Vagina (tissue), 2 donors: Measurements from ENCODE around the gene PDE4C. TPM values are rescaled to one million over a fixed set of nuclear protein-coding genes. Genes with fewer than 3 reads are reported as not detected.

Experiments used
- DNase-seq, 2 donors: peaks; one replicate each; pipeline ENCODE4 v3.0.0-alpha.2; 2017; ENCODE audit errors: extremely low spot score in 2 of 2
- H3K27ac ChIP-seq: fragments of 200-600 bp; sonication (generic); one replicate; pipeline ENCODE4 v1.5.1; 2019
- H3K27me3 ChIP-seq: fragments of 200-600 bp; sonication (generic); one replicate; pipeline ENCODE4 v1.5.1; 2019
- H3K36me3 ChIP-seq, 2 donors: fragments of 200-600 bp; sonication (generic); one replicate each; pipeline ENCODE4 v1.5.1; 2017 to 2019
- H3K4me1 ChIP-seq: fragments of 200-600 bp; sonication (generic); one replicate; pipeline ENCODE4 v1.5.1; 2019
- H3K4me3 ChIP-seq, 2 donors: fragments of 200-600 bp; sonication (generic); 1 replicate in 1 of 2; 2 replicates in 1 of 2; pipeline ENCODE4 v1.5.1; 2016 to 2019
- H3K9me3 ChIP-seq: fragments of 200-600 bp; sonication (generic); one replicate; pipeline ENCODE4 v1.5.1; 2019
- POLR2A ChIP-seq, 2 donors: fragments of 450-650 bp; IDR thresholded peaks; one replicate each; pipeline ENCODE4 v1.6.1; 2017; ENCODE audit warnings: antibody characterized with exemption in 2 of 2, mild to moderate bottlenecking in 2 of 2, moderate library complexity in 2 of 2
- POLR2AphosphoS5 ChIP-seq, 2 donors: sonication (generic); formaldehyde crosslinking; IDR thresholded peaks; one replicate each; pipeline ENCODE4 v1.9.0; 2017; ENCODE audit warnings: antibody characterized with exemption in 2 of 2, mild to moderate bottlenecking in 2 of 2, low read depth in 1 of 2; ENCODE audit not compliant: insufficient read depth in 1 of 2
- intact Hi-C: fragments of 100-400 bp; cut with DNase I; formaldehyde crosslinking; loops from one replicate; pipeline ENCODE4 v1.15.1; 2023
- total RNA-seq: library from RNA; depleted of rRNA; stranded (reverse); fragments of >200 nt; gene quantifications from one replicate; pipeline ENCODE4 v1.2.3, GENCODE V29; 2016
- TF ChIP-seq, protein P1 (sequence below), 3 experiments: fragments of 450-650 bp in 2 of 3; fragments of 200-600 bp in 1 of 3; sonication (generic) in 1 of 3; IDR thresholded peaks; one replicate each; pipeline ENCODE4 v1.5.1; 2017 to 2019; ENCODE audit warnings: antibody characterized with exemption in 3 of 3, mild to moderate bottlenecking in 2 of 3, moderate library complexity in 2 of 3

Gene PDE4C
- total RNA-seq, 1 donor from 2014 or later, result 0.98 TPM

DNA sequence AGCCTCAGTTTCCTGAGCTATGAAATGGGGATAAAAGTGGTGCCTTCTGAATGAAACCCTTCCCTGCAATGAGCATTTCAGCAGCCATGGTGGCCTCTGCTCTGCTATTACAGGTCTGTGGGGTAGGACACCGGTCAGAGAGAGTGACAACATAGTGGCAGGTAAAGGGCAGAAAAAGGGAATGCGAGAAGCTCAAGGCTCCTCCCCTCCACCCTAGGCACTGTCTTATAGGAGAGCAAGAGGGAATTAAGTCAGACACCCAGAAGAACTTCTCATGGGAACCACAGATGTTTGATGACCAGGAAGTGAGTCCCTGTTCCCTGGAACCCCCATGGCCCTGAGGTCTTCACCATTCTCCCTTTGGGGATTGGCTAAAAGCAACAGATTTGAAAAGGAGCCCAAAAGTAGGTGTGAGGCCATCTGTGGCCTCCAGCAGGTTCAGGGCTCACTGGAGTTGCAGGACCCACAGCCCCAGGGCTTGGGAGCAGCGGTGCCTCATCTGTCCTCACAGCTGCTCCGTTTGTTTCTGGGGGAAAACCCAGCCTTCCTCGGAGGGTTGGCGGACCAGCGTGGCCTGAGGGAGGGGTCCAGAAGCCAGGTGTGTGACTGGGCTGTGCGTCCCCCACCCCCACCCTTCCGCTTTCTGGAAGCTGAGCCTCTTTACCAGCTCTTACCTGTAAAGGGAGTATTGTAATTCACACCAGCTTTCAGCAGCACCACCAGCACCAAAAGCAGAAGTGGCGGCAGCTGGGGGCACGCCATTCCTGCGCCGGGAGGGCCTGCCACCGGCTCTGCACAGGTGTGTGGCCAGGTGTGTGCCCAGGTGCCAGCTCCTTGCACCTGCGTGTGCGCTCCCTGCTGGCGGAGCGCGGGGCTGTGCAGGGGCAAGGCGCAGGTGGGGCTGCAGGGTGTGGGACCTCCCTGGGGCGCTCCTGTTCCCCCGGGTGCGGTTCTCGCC is 28.6 kb upstream of the PDE4C start:
- Histone ChIP-seq H3K36me3 (no peaks in the 10 kb centered on the region), H3K4me3 (no peak overlapping the region), H3K27me3 (no peaks in the 10 kb centered on the region), H3K4me1 (no peaks in the 10 kb centered on the region), H3K9me3 (no peaks in the 10 kb centered on the region), H3K27ac (no peak overlapping the region)
- intact Hi-C loops, result loop anchor here (5.0 to 10.0 kb wide), 2 partner anchors 50 to 138 kb away; partner anchors contain the start of gene RAB3A
- DNase-seq, result no peak
- peak in 1 of 2 donors; percentile 28 for TF ChIP-seq POLR2AphosphoS5 (IDR thresholded peaks at IDR 0.05; ENCODE audit: insufficient read depth in 1 of 2, low read depth in 1 of 2)
- TF ChIP-seq, protein P1, sequence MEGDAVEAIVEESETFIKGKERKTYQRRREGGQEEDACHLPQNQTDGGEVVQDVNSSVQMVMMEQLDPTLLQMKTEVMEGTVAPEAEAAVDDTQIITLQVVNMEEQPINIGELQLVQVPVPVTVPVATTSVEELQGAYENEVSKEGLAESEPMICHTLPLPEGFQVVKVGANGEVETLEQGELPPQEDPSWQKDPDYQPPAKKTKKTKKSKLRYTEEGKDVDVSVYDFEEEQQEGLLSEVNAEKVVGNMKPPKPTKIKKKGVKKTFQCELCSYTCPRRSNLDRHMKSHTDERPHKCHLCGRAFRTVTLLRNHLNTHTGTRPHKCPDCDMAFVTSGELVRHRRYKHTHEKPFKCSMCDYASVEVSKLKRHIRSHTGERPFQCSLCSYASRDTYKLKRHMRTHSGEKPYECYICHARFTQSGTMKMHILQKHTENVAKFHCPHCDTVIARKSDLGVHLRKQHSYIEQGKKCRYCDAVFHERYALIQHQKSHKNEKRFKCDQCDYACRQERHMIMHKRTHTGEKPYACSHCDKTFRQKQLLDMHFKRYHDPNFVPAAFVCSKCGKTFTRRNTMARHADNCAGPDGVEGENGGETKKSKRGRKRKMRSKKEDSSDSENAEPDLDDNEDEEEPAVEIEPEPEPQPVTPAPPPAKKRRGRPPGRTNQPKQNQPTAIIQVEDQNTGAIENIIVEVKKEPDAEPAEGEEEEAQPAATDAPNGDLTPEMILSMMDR (IDR thresholded peaks at IDR 0.05), result no peak

DNA sequence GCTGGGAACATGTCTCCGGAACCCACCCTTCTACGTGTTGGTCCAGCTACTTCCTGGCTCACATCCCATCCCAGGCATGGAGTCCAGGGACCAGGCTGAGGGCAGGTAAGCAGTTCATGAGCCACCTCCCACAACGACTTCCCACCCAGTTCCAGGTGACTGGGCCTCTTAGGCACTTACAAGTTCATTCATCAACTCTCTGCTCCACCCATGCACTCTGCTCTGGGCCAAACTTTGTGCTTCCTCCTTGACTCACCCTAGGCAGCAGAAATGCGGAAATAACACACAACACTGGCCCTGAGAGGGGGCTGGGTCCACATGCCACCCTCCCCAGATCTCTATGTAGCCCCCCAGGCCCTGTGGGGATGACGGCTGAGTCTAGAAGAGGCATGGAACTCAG is 27.5 kb upstream of the PDE4C start:
- no peak overlapping the region for H3K4me3 ChIP-seq
- no peaks in the 10 kb centered on the region for H3K27me3 ChIP-seq
- H3K27ac ChIP-seq, result no peak overlapping the region
- no peaks in the 10 kb centered on the region for H3K36me3 ChIP-seq
- H3K9me3 ChIP-seq, result no peaks in the 10 kb centered on the region
- DNase-seq, result no peak
- TF ChIP-seq POLR2AphosphoS5 (IDR thresholded peaks at IDR 0.05; ENCODE audit: insufficient read depth in 1 of 2, low read depth in 1 of 2), result peak in 1 of 2 donors; percentile 15
- TF ChIP-seq, protein P1 (IDR thresholded peaks at IDR 0.05), result no peak
- intact Hi-C loops, result loop anchor here (5.0 to 10.0 kb wide), 2 partner anchors 49 to 136 kb away; partner anchors contain the start of gene RAB3A
- H3K4me1 ChIP-seq, result no peaks in the 10 kb centered on the region

DNA sequence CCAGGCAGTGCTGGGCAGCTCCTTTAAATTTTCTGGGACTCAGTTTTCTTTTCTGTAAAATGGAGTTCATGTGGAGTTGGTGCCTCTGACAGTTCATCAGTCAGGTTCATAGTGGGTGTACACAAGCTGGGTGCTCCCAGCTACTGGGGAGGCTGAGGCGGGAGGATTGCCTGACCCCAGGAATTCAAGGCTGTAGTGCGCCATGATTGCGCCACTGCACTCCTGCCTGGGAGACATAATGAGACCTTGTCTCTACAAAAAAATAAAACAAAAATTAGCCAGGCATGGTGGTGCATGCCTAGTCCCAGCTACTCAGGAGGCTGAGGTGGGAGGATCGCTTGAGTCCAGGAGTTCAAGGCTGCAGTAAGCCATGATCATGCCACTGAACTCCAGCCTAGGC is 26.9 kb upstream of the PDE4C start:
- TF ChIP-seq, protein P1 (IDR thresholded peaks at IDR 0.05), result no peak
- no peak for TF ChIP-seq POLR2A (IDR thresholded peaks at IDR 0.05)
- TF ChIP-seq POLR2AphosphoS5 (IDR thresholded peaks at IDR 0.05; ENCODE audit: insufficient read depth in 1 of 2, low read depth in 1 of 2), result no peak
- DNase-seq, result no peak
- no peaks in the 10 kb centered on the region for H3K36me3 ChIP-seq
- H3K4me1 ChIP-seq, result no peaks in the 10 kb centered on the region
- intact Hi-C loops, result loop anchor here (5.0 to 10.0 kb wide), 2 partner anchors 48 to 136 kb away; partner anchors contain the start of gene RAB3A
- H3K27me3 ChIP-seq, result no peaks in the 10 kb centered on the region
- no peak overlapping the region for H3K4me3 ChIP-seq
- no peaks in the 10 kb centered on the region for H3K9me3 ChIP-seq
- no peak overlapping the region for H3K27ac ChIP-seq

DNA sequence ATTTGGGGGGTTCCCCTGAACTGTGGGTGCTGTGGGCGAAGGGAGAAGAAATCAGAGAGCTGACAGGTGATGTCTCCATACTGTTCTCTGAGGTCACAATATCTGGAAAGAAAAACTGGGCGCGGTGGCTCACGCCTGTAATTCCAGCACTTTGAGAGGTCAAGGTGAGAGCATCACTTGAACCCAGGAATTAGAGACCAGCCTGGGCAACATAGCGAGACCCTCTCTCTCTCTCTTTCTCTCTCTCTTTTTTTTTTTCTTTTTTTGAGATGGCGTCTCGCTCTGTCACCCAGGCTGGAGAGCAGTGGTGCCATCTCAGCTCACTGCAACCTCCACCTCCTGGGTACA is 26.1 kb upstream of the PDE4C start:
- TF ChIP-seq, protein P1 (IDR thresholded peaks at IDR 0.05), result no peak
- TF ChIP-seq POLR2AphosphoS5 (IDR thresholded peaks at IDR 0.05; ENCODE audit: insufficient read depth in 1 of 2, low read depth in 1 of 2), result no peak
- no peak for TF ChIP-seq POLR2A (IDR thresholded peaks at IDR 0.05)
- Histone ChIP-seq H3K4me3 (no peak overlapping the region), H3K4me1 (no peaks in the 10 kb centered on the region), H3K27me3 (no peaks in the 10 kb centered on the region), H3K9me3 (no peaks in the 10 kb centered on the region), H3K36me3 (no peaks in the 10 kb centered on the region), H3K27ac (no peak overlapping the region)
- intact Hi-C loops, result loop anchor here (5.0 to 10.0 kb wide), 2 partner anchors 48 to 135 kb away; partner anchors contain the start of gene RAB3A
- DNase-seq, result no peak
